Loucy (cell line): Measurements from ENCODE around the gene OR4E2.

Experiments
- EZH2phosphoT487 ChIP-seq: fragments of 200-600 bp; IDR thresholded peaks from 2 replicates; pipeline ENCODE4 v1.6.1; 2018; ENCODE audit warnings: antibody characterized with exemption, mild to moderate bottlenecking, moderate library complexity, borderline replicate concordance
- TF ChIP-seq, protein P1 (sequence below): fragments of 200-600 bp; sonication (generic); conservative IDR thresholded peaks from 2 replicates; pipeline ENCODE4 v1.5.1; 2014; ENCODE audit warnings: mild to moderate bottlenecking, antibody characterized with exemption, low read length

DNA sequence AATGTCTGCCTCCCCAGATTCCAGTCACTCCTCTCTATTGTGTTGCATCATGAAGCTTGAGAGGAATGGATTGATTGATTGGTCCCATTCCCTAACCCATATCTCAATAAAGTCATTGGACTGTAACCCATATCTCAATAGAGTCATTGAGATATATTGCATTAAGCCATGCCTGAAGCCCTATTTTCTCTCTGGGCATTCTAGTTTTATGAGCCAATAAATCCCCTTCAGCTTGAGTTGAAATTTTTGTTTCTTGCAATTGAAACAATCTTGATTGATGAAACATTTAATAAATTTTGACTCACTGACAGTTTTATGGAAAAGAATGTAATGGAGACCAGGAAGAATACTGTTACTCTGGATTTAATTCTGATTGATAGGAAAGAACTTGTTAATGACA is 40.8 kb downstream of the OR4E2 start:
- no peak for TF ChIP-seq EZH2phosphoT487
- TF ChIP-seq, protein P1, sequence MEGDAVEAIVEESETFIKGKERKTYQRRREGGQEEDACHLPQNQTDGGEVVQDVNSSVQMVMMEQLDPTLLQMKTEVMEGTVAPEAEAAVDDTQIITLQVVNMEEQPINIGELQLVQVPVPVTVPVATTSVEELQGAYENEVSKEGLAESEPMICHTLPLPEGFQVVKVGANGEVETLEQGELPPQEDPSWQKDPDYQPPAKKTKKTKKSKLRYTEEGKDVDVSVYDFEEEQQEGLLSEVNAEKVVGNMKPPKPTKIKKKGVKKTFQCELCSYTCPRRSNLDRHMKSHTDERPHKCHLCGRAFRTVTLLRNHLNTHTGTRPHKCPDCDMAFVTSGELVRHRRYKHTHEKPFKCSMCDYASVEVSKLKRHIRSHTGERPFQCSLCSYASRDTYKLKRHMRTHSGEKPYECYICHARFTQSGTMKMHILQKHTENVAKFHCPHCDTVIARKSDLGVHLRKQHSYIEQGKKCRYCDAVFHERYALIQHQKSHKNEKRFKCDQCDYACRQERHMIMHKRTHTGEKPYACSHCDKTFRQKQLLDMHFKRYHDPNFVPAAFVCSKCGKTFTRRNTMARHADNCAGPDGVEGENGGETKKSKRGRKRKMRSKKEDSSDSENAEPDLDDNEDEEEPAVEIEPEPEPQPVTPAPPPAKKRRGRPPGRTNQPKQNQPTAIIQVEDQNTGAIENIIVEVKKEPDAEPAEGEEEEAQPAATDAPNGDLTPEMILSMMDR = no peak
